Parathyroid adenoma (tissue), 2 donors: ENCODE results near the gene SENP1.

Experiments used
- H2AFZ ChIP-seq: fragments of 300-600 bp; sonication (generic); one replicate; pipeline ENCODE4 v1.7.0; 2017; ENCODE audit warnings: antibody characterized with exemption, mild to moderate bottlenecking
- H3K27ac ChIP-seq: fragments of 300-600 bp; sonication (generic); one replicate; pipeline ENCODE4 v1.7.0; 2017
- H3K27me3 ChIP-seq: fragments of 300-600 bp; sonication (generic); one replicate; pipeline ENCODE4 v1.7.0; 2017; ENCODE audit warnings: low read length; ENCODE audit not compliant: control insufficient read depth, insufficient read depth
- H3K36me3 ChIP-seq: fragments of 300-600 bp; sonication (generic); one replicate; pipeline ENCODE4 v1.7.0; 2017; ENCODE audit warnings: low read length; ENCODE audit not compliant: control insufficient read depth, insufficient read depth
- H3K4me1 ChIP-seq: fragments of 300-600 bp; sonication (generic); one replicate; pipeline ENCODE4 v1.7.0; 2017; ENCODE audit warnings: control low read depth
- H3K4me2 ChIP-seq: fragments of 300-600 bp; sonication (generic); one replicate; pipeline ENCODE4 v1.7.0; 2017; ENCODE audit warnings: low read length
- H3K4me3 ChIP-seq: fragments of 300-600 bp; sonication (generic); one replicate; pipeline ENCODE4 v1.7.0; 2017; ENCODE audit warnings: low read depth, low read length
- H3K79me2 ChIP-seq: fragments of 300-600 bp; sonication (generic); one replicate; pipeline ENCODE4 v1.7.0; 2017; ENCODE audit warnings: control low read depth
- H3K9ac ChIP-seq: fragments of 300-600 bp; sonication (generic); one replicate; pipeline ENCODE4 v1.7.0; 2017; ENCODE audit warnings: mild to moderate bottlenecking
- H3K9me3 ChIP-seq: fragments of 300-600 bp; sonication (generic); one replicate; pipeline ENCODE4 v1.7.0; 2017; ENCODE audit warnings: low read length; ENCODE audit not compliant: control insufficient read depth
- TF ChIP-seq, protein P1 (sequence below): fragments of 300-600 bp; sonication (generic); IDR thresholded peaks from one replicate; pipeline ENCODE4 v1.7.0; 2017; ENCODE audit warnings: antibody characterized with exemption, mild to moderate bottlenecking
- donor health status: primary hyperparathyroidism.

SENP1 gene

DNA sequence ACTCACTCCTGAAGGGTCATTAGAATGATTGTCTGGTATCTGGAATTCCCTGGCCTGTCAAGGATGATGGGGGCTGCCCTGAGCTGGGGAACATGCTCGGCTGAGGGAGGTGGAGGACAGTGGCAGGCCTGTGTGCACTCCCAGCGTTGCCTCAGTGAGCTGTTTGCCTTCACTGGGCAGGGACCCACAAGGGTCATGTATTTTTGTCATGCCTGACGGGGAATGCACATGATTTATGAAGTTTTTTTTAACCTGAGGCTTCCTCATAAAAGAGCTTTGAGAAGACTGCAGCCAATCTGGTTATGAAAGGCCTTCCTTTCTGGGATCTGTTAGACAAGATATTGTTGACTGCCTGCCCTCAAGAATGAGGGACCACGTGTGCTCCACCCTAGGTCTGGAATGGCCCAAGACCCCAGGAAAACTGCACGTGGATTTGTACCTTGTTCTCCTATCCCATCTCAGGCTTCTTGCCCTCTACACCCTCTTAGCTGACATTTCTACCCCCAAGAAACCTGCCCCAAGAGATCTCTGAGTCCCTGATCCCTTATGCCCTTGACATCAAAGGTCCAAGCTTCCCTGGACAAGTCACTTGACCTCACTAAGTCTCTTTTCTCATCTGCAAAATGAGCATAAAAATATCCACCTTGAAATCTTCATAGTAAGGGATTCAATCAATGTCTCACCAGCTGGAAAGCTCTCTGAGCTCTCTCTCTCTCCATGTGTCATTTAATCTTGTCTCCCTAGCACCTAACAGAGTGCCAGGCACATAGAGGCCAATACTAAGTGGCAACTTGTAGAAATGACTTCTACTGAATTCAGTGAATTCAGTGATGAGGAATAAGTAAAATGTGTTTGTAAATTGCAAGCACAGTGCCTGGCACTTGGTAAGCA is 77.1 kb downstream of the SENP1 start:
- H3K79me2 ChIP-seq, result no peaks in the 10 kb centered on the region
- no peak overlapping the region for H3K4me3 ChIP-seq
- H3K4me1 ChIP-seq, result peaks cover 18% of the 10 kb centered on the region
- no peaks in the 10 kb centered on the region for H3K9me3 ChIP-seq
- H3K36me3 ChIP-seq, result no peaks in the 10 kb centered on the region
- H3K4me2 ChIP-seq, result no peak overlapping the region
- H2AFZ ChIP-seq, result peak overlapping the region; percentile 34
- H3K27ac ChIP-seq, result no peak overlapping the region
- H3K27me3 ChIP-seq, result no peaks in the 10 kb centered on the region
- no peak overlapping the region for H3K9ac ChIP-seq
- TF ChIP-seq, protein P1, sequence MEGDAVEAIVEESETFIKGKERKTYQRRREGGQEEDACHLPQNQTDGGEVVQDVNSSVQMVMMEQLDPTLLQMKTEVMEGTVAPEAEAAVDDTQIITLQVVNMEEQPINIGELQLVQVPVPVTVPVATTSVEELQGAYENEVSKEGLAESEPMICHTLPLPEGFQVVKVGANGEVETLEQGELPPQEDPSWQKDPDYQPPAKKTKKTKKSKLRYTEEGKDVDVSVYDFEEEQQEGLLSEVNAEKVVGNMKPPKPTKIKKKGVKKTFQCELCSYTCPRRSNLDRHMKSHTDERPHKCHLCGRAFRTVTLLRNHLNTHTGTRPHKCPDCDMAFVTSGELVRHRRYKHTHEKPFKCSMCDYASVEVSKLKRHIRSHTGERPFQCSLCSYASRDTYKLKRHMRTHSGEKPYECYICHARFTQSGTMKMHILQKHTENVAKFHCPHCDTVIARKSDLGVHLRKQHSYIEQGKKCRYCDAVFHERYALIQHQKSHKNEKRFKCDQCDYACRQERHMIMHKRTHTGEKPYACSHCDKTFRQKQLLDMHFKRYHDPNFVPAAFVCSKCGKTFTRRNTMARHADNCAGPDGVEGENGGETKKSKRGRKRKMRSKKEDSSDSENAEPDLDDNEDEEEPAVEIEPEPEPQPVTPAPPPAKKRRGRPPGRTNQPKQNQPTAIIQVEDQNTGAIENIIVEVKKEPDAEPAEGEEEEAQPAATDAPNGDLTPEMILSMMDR, result no peak

DNA sequence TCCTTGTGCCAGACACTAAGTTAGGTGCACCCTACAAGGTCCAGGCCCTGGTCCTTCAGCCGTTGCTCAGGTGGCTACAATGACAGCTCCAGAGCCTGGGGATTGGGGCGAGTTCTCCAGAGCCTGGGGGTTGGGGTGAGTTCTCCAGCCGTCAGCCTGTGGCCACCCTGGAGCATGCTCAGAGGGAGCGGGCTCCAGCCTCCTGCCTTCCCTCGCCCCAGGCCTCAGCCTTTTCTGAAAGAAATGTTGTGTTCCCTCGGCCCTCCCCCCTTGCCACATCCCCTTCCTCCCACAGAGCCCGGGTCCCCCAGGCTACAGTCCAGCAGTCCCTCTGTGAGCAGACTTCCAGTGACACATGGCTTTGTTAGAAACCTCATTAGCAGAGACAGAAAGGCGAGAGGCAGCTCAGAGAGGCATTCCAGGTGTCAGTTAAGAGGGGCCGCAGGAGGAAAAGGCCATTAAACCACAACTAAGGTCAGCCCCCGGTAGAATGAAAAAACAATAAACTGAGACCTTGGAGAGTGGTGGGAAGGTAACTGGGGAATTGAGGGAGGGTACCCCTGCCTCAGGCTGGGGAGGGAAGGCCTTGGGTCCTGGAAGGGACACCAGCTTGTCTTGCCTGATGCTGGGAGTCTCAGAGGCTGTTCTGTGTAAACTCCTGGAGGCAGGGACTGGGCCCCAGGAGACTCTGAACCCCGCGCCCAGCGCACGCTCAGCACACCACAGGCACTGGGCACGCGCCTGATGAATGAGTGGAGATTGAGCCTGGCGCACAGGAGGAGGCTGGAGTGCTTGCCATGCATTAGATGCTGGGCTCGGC is 78.5 kb downstream of the SENP1 start:
- TF ChIP-seq, protein P1, result no peak
- H3K9me3 ChIP-seq, result no peaks in the 10 kb centered on the region
- H3K4me1 ChIP-seq, result peaks cover 31% of the 10 kb centered on the region
- no peak overlapping the region for H3K4me3 ChIP-seq
- H2AFZ ChIP-seq, result no peak overlapping the region
- no peak overlapping the region for H3K4me2 ChIP-seq
- no peak overlapping the region for H3K27ac ChIP-seq
- H3K9ac ChIP-seq, result no peak overlapping the region
- no peaks in the 10 kb centered on the region for H3K79me2 ChIP-seq
- no peaks in the 10 kb centered on the region for H3K36me3 ChIP-seq
- H3K27me3 ChIP-seq, result no peaks in the 10 kb centered on the region

DNA sequence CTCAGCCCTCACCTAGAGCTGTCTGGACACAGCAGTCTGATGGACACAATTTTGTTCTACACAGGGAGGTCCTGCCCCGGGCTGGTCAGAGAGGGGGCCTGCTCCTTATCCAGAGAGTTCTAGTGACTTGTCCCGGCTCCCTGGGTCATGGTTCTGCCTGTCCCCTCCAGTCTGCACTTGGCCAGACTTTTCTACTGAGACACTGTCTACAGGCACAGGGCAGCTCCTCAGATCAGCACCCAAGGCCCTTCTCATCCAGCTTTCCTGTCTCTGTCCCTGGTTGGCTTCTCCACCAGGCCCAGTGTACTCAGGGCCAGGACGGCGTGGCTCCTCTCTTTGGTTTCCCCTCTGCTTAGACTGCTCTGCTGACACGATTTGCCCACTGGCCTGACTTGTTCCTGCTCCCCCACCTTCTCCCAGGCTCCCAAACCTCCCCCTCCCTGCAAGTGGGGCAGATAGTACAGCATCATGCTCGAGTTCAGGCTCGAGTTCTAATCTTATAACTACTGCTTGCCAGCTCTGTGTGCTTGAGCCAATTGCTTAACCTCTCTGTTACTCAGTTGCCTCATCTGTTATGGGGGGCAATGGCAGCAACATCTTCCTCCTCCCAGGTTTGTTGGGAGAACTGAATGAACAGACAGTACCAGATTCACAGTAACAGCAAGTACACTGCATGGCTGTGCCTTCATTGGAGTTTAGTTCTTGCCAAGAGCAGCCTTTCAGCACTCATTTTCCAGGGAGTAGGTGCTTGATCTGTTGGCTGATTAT is 79.6 kb downstream of the SENP1 start:
- no peaks in the 10 kb centered on the region for H3K27me3 ChIP-seq
- TF ChIP-seq, protein P1, result no peak

DNA sequence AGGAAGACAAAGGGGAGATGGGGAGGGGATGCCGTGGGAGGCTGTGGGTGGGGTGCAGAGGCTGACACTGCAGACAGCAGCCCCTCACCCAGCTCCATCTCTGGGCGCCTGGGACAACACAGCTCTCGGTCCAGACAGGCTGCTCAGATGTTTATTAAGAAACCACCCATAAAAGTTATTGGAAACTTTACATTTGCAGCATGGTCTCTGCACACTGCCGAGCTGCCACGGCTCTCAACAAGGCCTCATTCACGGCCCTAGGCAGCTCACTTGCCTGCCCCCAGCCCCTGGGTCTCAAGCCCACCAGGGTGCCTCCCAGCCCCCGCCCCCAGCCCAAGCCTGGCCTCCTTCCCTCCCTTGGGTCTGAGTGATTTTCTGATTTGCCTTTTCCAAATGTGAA is 80.6 kb downstream of the SENP1 start:
- H3K27ac ChIP-seq, result no peak overlapping the region
- H3K79me2 ChIP-seq, result no peaks in the 10 kb centered on the region
- H3K9ac ChIP-seq, result no peak overlapping the region
- H3K9me3 ChIP-seq, result no peaks in the 10 kb centered on the region
- no peaks in the 10 kb centered on the region for H3K36me3 ChIP-seq
- H3K4me3 ChIP-seq, result no peak overlapping the region
- peaks cover 40% of the 10 kb centered on the region for H3K4me1 ChIP-seq
- no peaks in the 10 kb centered on the region for H3K27me3 ChIP-seq
- TF ChIP-seq, protein P1, result no peak
- H2AFZ ChIP-seq, result no peak overlapping the region
- no peak overlapping the region for H3K4me2 ChIP-seq

More for the DNA sequence above, 79.6 kb downstream of the SENP1 start:
- Histone ChIP-seq H3K4me1 (peaks cover 40% of the 10 kb centered on the region), H3K4me2 (no peak overlapping the region), H3K9ac (no peak overlapping the region), H3K79me2 (no peaks in the 10 kb centered on the region), H3K9me3 (no peaks in the 10 kb centered on the region), H3K36me3 (no peaks in the 10 kb centered on the region), H2AFZ (no peak overlapping the region), H3K27ac (no peak overlapping the region), H3K4me3 (no peak overlapping the region)
